ENCODE measurements around the gene SCD5. TPM values are rescaled to one million over a fixed set of nuclear protein-coding genes. Genes with fewer than 3 reads are reported as not detected.
A peak's percentile ranks its signal among the peaks of the same experiment; 100 is the strongest.

SCD5 gene
- total RNA-seq (2014; rRNA removed; shearing (Covaris generic)) (1.5 and 1.6 TPM in 2 replicates), polyA plus RNA-seq (2016; fragmentation: Nextera tagmentation; extraction: Ambion mirVana) (0.79 and 0.85 TPM in 2 replicates)
- long read RNA-seq: 0 reads

- TF ChIP-seq EZH2 (IDR thresholded peaks at IDR 0.05; ENCODE audit: low read depth, unreplicated experiment) (peak; percentile 40), CTCF (conservative IDR thresholded peaks at IDR 0.05; ENCODE audit: low read depth in 2 of 2) (no peak), ETS1 (IDR thresholded peaks at IDR 0.05) (no peak)
- H3K4me3 Mint-ChIP-seq: peak within 1 kb of the TSS; percentile 80
- Histone ChIP-seq H3K4me2 (peak within 1 kb of the TSS; percentile 94), H3K79me2 (replicated peaks; ENCODE audit: insufficient read depth) (no peaks in the 10 kb centered on the region), H4K20me1 (replicated peaks; ENCODE audit: insufficient read depth) (peaks cover 17% of the 10 kb centered on the region), H2AFZ (peak within 1 kb of the TSS; percentile 88), H3K36me3 (ENCODE audit: insufficient read depth) (no peaks in the 10 kb centered on the region), H3K27me3 (ENCODE audit: insufficient read depth) (peaks cover 100% of the 10 kb centered on the region), H3F3A (replicated peaks; ENCODE audit: low read depth) (peaks cover 6% of the 10 kb centered on the region; the same call in 1 of the 2 replicates), H3K27ac (ENCODE audit: low read depth) (no peak within 1 kb of the TSS), H3K4me1 (ENCODE audit: insufficient read depth) (peaks cover 18% of the 10 kb centered on the region), H3K4me3 (peak within 1 kb of the TSS; percentile 84), H3K9me2 (ENCODE audit: insufficient read depth) (no peaks in the 10 kb centered on the region)
- H3K4me1 Mint-ChIP-seq: peaks cover 26% of the 10 kb centered on the region
- ATAC-seq: peak; percentile 77
- no peak within 1 kb of the TSS for H3K27ac Mint-ChIP-seq
- peaks cover 5% of the 10 kb centered on the region; the same call in 2 of the 3 replicates for H3K9me3 Mint-ChIP-seq
- H3K36me3 Mint-ChIP-seq (ENCODE audit: low read depth): 0 out of 3 replicates have a peak, but pooled peaks cover 3% of the 10 kb centered on the region
- peak; percentile 87 for DNase-seq (ENCODE audit: low spot score)
- peaks cover 80% of the 10 kb centered on the region for H3K27me3 Mint-ChIP-seq (ENCODE audit: insufficient read depth, low read depth, poor library complexity)
Observed at GRCh38 chr4:82798168-82799005, at the start of gene SCD5. SCD5 (minus strand) TSS chr4:82798796; CDS start chr4:82798537, 259 bp downstream.

GRCh38 chr4:82842593-82842992 is 44.0 kb upstream of the SCD5 start:
- TF ChIP-seq CREB1 (CRISPR knock-in tag; IDR thresholded peaks at IDR 0.05; ENCODE audit: low read depth) (no peak), CTCF (conservative IDR thresholded peaks at IDR 0.05; ENCODE audit: low read depth in 2 of 2) (peak; percentile 45 to 46)
- peaks cover 41% of the 10 kb centered on the region for H3K36me3 Mint-ChIP-seq (ENCODE audit: low read depth)
- ATAC-seq: peak; percentile 50

More at GRCh38 chr4:82842593-82842992, 44.0 kb upstream of the SCD5 start:
- Histone ChIP-seq H3K27me3 (ENCODE audit: insufficient read depth) (no peaks in the 10 kb centered on the region), H3K4me1 (ENCODE audit: insufficient read depth) (no peaks in the 10 kb centered on the region), H2AFZ (no peak overlapping the region), H3K36me3 (ENCODE audit: insufficient read depth) (peaks cover 16% of the 10 kb centered on the region; the same call in 1 of the 2 replicates), H3K4me2 (no peak overlapping the region), H3K4me3 (no peak overlapping the region), H3F3A (replicated peaks; ENCODE audit: low read depth) (no peaks in the 10 kb centered on the region), H3K9me2 (ENCODE audit: insufficient read depth) (no peaks in the 10 kb centered on the region), H3K79me2 (replicated peaks; ENCODE audit: insufficient read depth) (no peaks in the 10 kb centered on the region), H3K27ac (ENCODE audit: low read depth) (no peak overlapping the region), H4K20me1 (replicated peaks; ENCODE audit: insufficient read depth) (peaks cover 3% of the 10 kb centered on the region; the same call in 1 of the 2 replicates)
- DNase-seq (ENCODE audit: low spot score): peak; percentile 53
- no peaks in the 10 kb centered on the region for H3K4me1 Mint-ChIP-seq
- H3K9me3 Mint-ChIP-seq: no peaks in the 10 kb centered on the region
- no peak overlapping the region for H3K27ac Mint-ChIP-seq
- H3K4me3 Mint-ChIP-seq: no peak overlapping the region
- peaks cover 4% of the 10 kb centered on the region for H3K27me3 Mint-ChIP-seq (ENCODE audit: insufficient read depth, low read depth, poor library complexity)

All from GM23338 (cell line).